Fibroblast of mammary gland (primary cell): ENCODE data around the gene PIP5K1C.

ENCODE experiments used
- DNase-seq: peaks from one replicate; pipeline ENCODE4 v3.0.0-alpha.2; 2010; ENCODE audit warnings: low read depth
- H3K4me3 ChIP-seq: 2 replicates; pipeline ENCODE4 v1.5.1; 2011; ENCODE audit warnings: low read depth, mild to moderate bottlenecking, low read length, moderate library complexity; ENCODE audit not compliant: control insufficient read depth
- TF ChIP-seq, protein P1 (sequence below): conservative IDR thresholded peaks from 2 replicates; pipeline ENCODE4 v1.5.1; 2011; ENCODE audit warnings: low read depth, low read length, inconsistent platforms; ENCODE audit not compliant: control insufficient read depth, insufficient read depth

Gene PIP5K1C

DNA sequence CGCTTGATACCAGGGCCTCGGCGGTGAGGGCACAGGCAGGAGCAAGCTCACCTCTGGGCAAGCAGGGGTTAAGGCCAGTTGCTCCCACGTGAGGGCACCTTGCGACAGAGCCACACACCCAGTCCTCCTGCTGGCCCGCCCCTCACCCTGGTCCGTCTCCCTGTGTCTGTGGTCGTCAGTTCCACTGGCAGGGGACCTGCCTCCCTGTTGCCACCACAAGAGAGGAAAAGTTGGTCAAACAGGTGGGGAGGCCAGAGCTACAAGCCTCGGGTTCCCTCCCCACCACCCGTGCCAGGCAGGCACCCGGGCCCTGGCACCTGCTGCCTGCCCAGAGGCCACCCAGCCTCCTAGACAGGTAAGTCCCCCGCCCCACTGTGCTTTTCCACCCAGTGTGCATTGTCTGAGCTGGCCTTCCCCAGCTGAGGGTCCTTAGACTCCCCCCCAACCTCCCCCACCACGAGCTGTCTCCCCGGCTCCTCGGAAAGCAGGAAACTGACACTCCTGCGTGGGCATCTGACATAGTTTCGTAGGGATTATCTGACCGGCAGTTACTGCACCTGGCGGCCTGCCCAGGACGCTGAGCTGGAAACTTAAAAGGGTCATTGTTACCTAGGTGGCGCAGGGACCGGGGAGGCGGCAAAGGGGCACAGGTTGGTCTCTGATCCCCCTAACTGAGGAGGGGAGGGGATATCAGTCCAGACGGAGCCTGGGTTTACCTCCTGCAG, 8.1 kb upstream of the PIP5K1C start, which contains the start of gene TJP3:
TJP3 (plus strand) TSS at position 178 of the 725 bp plus-strand sequence. CDS start 20,049 bp downstream, outside the sequence.
- TF ChIP-seq, protein P1, sequence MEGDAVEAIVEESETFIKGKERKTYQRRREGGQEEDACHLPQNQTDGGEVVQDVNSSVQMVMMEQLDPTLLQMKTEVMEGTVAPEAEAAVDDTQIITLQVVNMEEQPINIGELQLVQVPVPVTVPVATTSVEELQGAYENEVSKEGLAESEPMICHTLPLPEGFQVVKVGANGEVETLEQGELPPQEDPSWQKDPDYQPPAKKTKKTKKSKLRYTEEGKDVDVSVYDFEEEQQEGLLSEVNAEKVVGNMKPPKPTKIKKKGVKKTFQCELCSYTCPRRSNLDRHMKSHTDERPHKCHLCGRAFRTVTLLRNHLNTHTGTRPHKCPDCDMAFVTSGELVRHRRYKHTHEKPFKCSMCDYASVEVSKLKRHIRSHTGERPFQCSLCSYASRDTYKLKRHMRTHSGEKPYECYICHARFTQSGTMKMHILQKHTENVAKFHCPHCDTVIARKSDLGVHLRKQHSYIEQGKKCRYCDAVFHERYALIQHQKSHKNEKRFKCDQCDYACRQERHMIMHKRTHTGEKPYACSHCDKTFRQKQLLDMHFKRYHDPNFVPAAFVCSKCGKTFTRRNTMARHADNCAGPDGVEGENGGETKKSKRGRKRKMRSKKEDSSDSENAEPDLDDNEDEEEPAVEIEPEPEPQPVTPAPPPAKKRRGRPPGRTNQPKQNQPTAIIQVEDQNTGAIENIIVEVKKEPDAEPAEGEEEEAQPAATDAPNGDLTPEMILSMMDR: no peak
- H3K4me3 ChIP-seq: no peak within 1 kb of the TSS
- DNase-seq: no peak

DNA sequence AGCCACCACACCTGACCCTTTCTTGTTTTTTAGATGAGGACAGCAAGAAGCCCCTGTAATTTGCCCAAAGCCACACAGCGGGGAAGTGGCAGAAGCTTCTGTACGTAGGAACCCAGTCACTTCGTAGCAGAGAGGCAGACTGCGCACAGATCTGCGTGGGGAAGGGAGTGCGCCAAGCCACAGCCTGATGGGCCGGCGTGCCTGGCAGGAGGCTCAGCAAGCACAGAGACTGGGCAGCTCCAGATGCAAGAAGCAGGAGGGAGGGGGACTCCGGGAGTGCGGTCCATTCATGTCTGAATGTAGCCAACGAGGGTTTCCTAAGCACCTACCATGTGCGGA, 7.6 kb upstream of the PIP5K1C start:
- no peak for DNase-seq
- TF ChIP-seq, protein P1: no peak
- no peak overlapping the region for H3K4me3 ChIP-seq

DNA sequence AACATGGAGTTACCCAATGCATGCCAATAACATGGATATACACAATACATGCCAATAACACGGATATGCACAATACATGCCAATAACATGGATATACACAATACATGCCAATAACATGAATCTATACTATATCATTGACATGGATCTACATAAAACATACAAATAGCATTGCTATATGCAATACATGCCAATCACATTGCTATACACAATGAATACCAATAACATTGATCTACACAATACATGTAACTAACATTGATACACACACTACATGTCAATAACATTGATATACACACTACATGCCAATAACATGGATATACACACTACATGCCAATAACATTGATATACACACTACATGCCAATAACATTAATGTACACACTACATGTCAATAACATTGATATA, 932 bp upstream of the PIP5K1C start:
- no peak overlapping the region for H3K4me3 ChIP-seq
- no peak for DNase-seq
- TF ChIP-seq, protein P1: no peak

DNA sequence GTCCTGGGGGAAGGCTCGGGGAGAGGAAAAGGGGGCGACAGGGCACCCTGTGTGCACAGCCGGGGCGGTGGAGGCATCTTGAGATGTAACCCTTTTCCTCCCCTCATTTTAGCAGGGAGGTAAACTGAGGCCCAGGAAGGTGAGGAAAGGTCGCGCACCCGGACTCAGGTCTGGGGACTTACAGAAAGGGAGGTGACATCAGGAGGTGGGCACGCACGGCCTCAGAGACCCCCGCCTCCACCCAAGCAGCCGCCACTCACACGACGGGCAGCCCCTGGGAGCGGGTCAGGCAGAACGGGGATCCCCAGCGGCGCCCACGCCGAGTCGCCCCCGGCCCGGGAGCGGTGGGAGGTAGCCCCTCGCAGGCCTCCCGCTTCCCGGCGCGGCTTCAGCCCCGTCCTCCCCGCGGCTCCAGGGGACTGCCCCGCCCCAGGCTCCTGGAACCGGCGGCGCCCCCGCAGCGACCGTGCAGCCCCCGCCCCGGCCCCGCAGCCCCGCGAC, 477 bp downstream of the PIP5K1C start:
- DNase-seq: no peak
- H3K4me3 ChIP-seq: peak overlapping the region; percentile 70

DNA sequence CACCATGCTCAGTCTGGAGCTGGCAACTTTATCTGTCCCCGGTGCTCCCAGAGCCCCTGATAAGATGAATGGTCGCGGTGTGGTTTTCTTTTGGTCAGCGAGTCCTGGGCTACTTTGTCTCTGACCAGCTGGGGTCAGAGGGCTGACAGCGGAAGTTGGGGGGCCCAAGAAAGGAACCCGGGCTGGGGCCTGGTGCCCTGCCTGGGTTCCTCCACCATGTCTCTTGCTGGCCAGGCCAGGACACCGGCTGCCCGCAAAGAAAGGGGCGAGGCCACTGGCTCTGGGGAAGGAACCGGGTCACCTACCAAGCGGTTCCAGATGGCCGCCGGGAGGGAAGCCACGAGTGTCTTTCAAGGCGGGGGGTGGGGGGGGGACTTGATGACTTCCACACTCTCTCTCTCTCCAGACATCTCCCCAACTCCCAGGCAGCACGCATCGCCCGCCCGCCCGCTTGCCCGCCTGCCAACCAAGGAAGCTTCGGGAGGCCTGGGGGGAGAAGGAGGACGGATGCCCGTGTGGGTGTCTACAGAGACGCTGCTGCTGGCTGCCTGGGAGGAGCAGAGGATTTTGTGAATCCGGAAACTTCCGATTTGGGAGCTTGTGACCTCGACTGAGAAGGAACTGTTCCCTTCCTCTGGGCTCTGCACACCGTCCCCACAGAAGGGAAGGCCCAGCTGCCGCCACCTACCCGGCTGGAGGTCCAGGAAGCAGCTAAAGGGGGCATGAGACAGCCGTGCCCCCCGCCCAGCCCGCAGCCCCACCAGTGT, 1.1 kb downstream of the PIP5K1C start:
- TF ChIP-seq, protein P1: no peak
- H3K4me3 ChIP-seq: peak overlapping the region; percentile 70
- DNase-seq: peak; percentile 52

More for the DNA sequence above, 477 bp downstream of the PIP5K1C start:
- TF ChIP-seq, protein P1: no peak

DNA sequence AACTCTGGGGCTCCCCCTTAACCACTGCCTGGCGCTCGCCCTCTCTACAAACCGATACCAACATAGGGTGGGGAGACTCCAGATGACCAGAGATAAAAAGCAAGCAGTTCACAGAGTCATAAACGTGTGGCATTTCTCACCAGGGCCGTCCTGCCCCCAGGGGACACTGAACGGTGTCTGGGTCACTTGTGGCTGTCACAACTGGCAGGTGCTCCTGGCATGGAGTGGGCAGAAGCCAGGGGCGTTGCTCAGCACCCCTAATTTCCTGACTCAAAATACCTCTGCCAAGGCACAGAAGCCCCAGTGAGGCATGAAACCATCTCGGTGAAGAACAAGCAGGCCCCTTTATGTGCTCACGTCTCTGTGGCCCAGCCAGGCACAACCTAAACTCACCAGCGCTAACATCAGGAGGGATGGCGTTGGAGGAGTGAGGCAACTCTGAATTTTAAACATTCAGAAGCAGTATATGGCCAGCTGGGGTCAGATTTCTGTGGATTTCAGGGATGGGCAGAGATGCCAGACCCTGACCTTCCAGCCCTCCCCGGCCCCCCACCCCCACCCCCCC, 1.8 kb downstream of the PIP5K1C start:
- H3K4me3 ChIP-seq: no peak overlapping the region
- DNase-seq: no peak
- TF ChIP-seq, protein P1: no peak
